ENCODE data around the gene STYXL2. TPM values are rescaled to one million over a fixed set of nuclear protein-coding genes. Genes with fewer than 3 reads are reported as not detected.

The STYXL2 gene
- total RNA-seq, 3 donors from 2014 or later (not counting 1 experiment from before 2014, with no cell fraction given): not detected

DNA sequence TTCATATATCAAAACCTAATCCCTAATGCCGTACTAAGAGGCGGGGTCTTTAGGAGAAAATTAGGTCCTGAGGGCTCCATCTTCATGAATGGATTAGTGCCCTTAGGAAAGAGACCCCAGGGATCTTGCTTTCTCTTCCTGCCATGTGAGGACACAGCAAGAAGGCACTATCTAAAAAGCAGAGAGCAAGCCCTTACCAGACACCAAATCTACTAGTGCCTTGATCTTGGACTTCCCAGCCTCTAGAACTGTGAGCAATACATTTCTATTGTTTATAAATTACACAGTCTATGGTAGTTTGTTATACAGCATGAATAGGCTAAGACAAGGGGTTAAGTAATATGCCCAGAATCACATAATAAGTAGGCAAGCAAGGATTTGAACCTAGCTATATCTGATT, 42.9 kb downstream of the STYXL2 start:
- no peaks in the 10 kb centered on the region for H3K9me3 Mint-ChIP-seq
- 95% methylated on average over 2 of the region's 2 CpGs for WGBS (ENCODE audit: insufficient coverage)
- H3K27ac Mint-ChIP-seq: no peak overlapping the region
- H3K36me3 Mint-ChIP-seq: no peaks in the 10 kb centered on the region
- no peaks in the 10 kb centered on the region for H3K4me1 ChIP-seq (ENCODE audit: control insufficient read depth, insufficient read depth, low read length)
- DNase-seq (no peak), ATAC-seq (no peak)
- intact Hi-C loops (cut with micrococcal nuclease): no loop called here
- H3K27me3 Mint-ChIP-seq (ENCODE audit: low read depth in 2 of 2): peaks cover 31 to 57% of the 10 kb centered on the region in 2 donors
- no peak for TF ChIP-seq CTCF (IDR thresholded peaks at IDR 0.05)
- H3K4me3 ChIP-seq (ENCODE audit: low read length): no peak overlapping the region
- no peaks in the 10 kb centered on the region for H3K4me1 Mint-ChIP-seq
- no peaks in the 10 kb centered on the region for H3K9me3 ChIP-seq (ENCODE audit: control insufficient read depth, insufficient read depth, low read length)
- no peaks in the 10 kb centered on the region for H3K36me3 ChIP-seq (ENCODE audit: control insufficient read depth, insufficient read depth, low read length)
- H3K27me3 ChIP-seq (ENCODE audit: control insufficient read depth, insufficient read depth, low read length): no peaks in the 10 kb centered on the region
- no peak overlapping the region for H3K27ac ChIP-seq (ENCODE audit: low read length)
- no peak overlapping the region for H3K4me3 Mint-ChIP-seq

DNA sequence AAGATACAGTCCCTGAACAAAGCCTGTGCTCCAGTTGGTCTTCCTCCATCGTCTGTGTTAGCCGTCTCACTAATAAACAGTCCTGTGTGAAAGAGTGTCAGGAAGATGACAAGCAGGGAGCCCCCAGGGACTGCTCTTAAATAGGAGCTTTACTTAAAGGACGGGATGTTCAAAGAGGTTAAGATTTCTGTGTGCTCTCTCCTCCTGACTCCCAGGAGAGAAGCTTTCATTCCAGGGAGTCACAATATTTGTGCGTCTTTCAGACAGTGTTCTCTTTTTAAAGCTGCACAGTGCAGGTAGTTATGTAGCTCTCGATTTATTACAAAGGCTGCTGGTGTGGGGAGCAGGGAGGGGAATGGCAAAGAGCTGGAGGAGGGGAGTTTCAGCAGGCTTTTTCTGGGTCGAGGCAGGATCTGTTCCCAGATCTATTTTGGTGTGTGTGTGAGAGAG, 43.5 kb downstream of the STYXL2 start:
- no peaks in the 10 kb centered on the region for H3K9me3 ChIP-seq (ENCODE audit: control insufficient read depth, insufficient read depth, low read length)
- Mint-ChIP-seq H3K9me3 (no peaks in the 10 kb centered on the region), H3K27ac (no peak overlapping the region), H3K27me3 (ENCODE audit: low read depth in 2 of 2) (peaks cover 28 to 59% of the 10 kb centered on the region in 2 donors), H3K4me1 (no peaks in the 10 kb centered on the region), H3K4me3 (no peak overlapping the region), H3K36me3 (no peaks in the 10 kb centered on the region)
- H3K27ac ChIP-seq (ENCODE audit: low read length): no peak overlapping the region
- H3K36me3 ChIP-seq (ENCODE audit: control insufficient read depth, insufficient read depth, low read length): no peaks in the 10 kb centered on the region
- DNase-seq: no peak
- 92% methylated on average over 6 of the region's 6 CpGs for WGBS (ENCODE audit: insufficient coverage)
- intact Hi-C loops (cut with micrococcal nuclease): no loop called here
- no peak overlapping the region for H3K4me3 ChIP-seq (ENCODE audit: low read length)
- H3K4me1 ChIP-seq (ENCODE audit: control insufficient read depth, insufficient read depth, low read length): no peaks in the 10 kb centered on the region
- no peaks in the 10 kb centered on the region for H3K27me3 ChIP-seq (ENCODE audit: control insufficient read depth, insufficient read depth, low read length)
- no peak for ATAC-seq
- TF ChIP-seq CTCF (IDR thresholded peaks at IDR 0.05): no peak

DNA sequence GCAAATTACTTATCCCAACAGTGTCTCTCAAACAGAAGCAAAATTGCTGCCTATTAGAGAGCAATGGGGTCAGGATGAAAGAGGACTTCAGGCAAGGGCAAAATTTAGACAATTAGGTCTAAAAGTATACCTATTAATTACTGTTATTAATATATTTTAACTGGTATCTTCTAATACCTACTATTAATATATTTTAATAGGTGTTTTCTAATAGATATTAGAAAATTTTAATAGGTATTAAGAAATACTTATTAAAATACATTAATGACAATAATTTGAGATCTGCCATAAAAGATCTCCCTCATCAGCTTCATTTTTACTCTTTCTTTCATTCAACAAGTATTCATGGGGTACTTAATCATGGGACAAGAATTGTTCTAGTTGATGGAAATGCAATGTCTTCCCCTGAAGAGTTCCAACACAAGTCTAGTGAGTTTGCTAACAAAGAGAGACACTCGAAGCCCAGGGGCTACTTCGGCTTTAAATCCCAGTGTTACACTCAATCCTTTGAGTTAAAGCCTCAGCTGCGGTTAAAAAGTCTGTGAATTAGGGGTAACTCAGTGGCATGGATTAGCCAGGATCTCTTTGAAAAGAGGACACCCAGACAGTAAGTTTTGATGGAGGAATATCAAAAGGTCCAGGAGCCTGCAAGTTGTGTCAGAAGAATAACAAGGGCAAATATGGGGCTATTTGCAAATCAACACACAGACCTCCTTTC, 44.1 kb downstream of the STYXL2 start:
- Mint-ChIP-seq H3K4me3 (no peak overlapping the region), H3K4me1 (no peaks in the 10 kb centered on the region), H3K27me3 (ENCODE audit: low read depth in 2 of 2) (peaks cover 28 to 59% of the 10 kb centered on the region in 2 donors), H3K36me3 (no peaks in the 10 kb centered on the region), H3K27ac (no peak overlapping the region), H3K9me3 (no peaks in the 10 kb centered on the region)
- H3K4me1 ChIP-seq (ENCODE audit: control insufficient read depth, insufficient read depth, low read length): no peaks in the 10 kb centered on the region
- 90% methylated on average over 3 of the region's 3 CpGs for WGBS (ENCODE audit: insufficient coverage)
- ATAC-seq (no peak), DNase-seq (no peak)
- H3K4me3 ChIP-seq (ENCODE audit: low read length): no peak overlapping the region
- H3K27me3 ChIP-seq (ENCODE audit: control insufficient read depth, insufficient read depth, low read length): no peaks in the 10 kb centered on the region
- no peak overlapping the region for H3K27ac ChIP-seq (ENCODE audit: low read length)
- H3K36me3 ChIP-seq (ENCODE audit: control insufficient read depth, insufficient read depth, low read length): no peaks in the 10 kb centered on the region
- no peaks in the 10 kb centered on the region for H3K9me3 ChIP-seq (ENCODE audit: control insufficient read depth, insufficient read depth, low read length)
- intact Hi-C loops (cut with micrococcal nuclease): no loop called here
- no peak for TF ChIP-seq CTCF (IDR thresholded peaks at IDR 0.05)

- no peak overlapping the region for H3K27ac Mint-ChIP-seq
- no peak overlapping the region for H3K4me3 Mint-ChIP-seq
- Histone ChIP-seq H3K4me1 (ENCODE audit: control insufficient read depth, insufficient read depth, low read length) (no peaks in the 10 kb centered on the region), H3K9me3 (ENCODE audit: control insufficient read depth, insufficient read depth, low read length) (no peaks in the 10 kb centered on the region), H3K27ac (ENCODE audit: low read length) (no peak overlapping the region), H3K27me3 (ENCODE audit: control insufficient read depth, insufficient read depth, low read length) (no peaks in the 10 kb centered on the region), H3K36me3 (ENCODE audit: control insufficient read depth, insufficient read depth, low read length) (no peaks in the 10 kb centered on the region), H3K4me3 (ENCODE audit: low read length) (no peak overlapping the region)
- ATAC-seq (no peak), DNase-seq (no peak)
- no peaks in the 10 kb centered on the region for H3K9me3 Mint-ChIP-seq
- H3K27me3 Mint-ChIP-seq (ENCODE audit: low read depth in 2 of 2): peaks cover 29 to 62% of the 10 kb centered on the region in 2 donors
- H3K36me3 Mint-ChIP-seq: no peaks in the 10 kb centered on the region
- TF ChIP-seq CTCF (IDR thresholded peaks at IDR 0.05): no peak
- intact Hi-C loops (cut with micrococcal nuclease): no loop called here
- H3K4me1 Mint-ChIP-seq: no peaks in the 10 kb centered on the region
- WGBS (ENCODE audit: insufficient coverage): 90% methylated on average over 1 of the region's 1 CpG
Observed at GRCh38 chr1:167138703-167139102, 44.8 kb downstream of the STYXL2 start.
